HG03558 (cell line): ENCODE data around the gene YOD1.

Source experiments
- ATAC-seq: cut with Tn5 transposase; IDR thresholded peaks from one replicate; pipeline ENCODE4 v1.9.1; 2021; ENCODE audit warnings: moderate number of reproducible peaks; ENCODE audit not compliant: unreplicated experiment; ENCODE audit errors: extremely low read depth

YOD1 gene

GRCh38 chr1:207051191-207051943 lies at the start of gene YOD1:
YOD1 (minus strand) TSS chr1:207051208; CDS start chr1:207051030, 178 bp downstream.
- ATAC-seq: no peak

GRCh38 chr1:207097871-207098324 lies 46.9 kb upstream of the YOD1 start:
- peak; percentile 61 for ATAC-seq

DNA sequence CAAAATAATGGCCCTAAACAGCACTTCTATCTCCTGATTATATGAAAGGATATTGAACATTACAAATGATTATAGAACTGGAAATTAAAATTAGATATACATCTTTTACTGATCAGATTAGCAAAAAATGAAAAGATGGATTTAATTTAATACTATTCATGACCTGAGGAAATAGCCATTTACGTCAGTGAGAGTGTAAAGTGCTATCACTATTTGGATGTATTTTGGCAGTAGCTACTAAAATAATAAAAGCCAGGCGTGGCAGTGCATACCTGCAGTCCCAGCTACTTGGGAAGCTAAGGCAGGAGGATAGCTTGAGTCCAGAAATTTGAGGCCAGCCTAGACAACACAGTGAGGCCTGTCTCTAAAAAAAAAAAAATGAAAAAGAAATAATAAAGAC lies 42.9 kb upstream of the YOD1 start:
- ATAC-seq: no peak

GRCh38 chr1:207091200-207091908 lies 40.3 kb upstream of the YOD1 start:
- ATAC-seq: no peak

DNA sequence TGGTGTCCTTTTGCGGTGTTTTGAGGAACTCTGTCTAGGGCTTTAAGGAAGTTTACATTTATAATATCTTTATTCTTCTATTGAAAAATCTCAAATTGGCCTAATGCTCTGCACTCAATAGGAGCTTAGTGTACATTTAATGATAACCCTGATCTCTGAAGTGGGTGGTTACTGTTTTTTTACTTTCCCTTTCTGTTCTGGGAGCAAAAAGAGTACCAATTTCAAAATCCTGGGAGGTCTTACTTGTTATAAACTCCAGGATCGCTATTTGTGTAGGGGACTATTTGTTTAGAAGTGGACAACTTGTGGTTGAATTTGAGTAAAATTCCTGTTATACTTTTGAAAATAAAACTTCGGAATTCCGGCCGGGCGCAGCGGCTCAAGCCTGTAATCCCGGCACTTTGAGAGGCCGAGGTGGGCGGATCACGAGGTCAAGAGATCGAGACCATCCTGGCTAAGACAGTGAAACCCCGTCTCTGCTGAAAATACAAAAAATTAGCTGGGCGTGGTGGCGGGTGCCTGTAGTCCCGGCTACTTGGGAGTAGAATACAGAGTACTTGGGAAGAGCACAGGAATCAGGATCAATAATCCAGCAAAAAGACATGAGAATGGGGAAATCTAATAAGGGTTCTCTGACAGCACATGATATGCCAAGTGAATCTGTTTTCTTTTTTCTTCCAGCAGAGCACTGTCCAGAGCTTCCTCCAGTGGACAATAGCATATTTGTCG lies 38.8 kb upstream of the YOD1 start:
- ATAC-seq: no peak

- ATAC-seq: no peak
Observed at GRCh38 chr1:207088701-207089626, 38.0 kb upstream of the YOD1 start, which contains the start of gene C4BPB. C4BPB (plus strand) TSS chr1:207088860; CDS start chr1:207089532, 672 bp downstream.

- no peak for ATAC-seq
Observed at GRCh38 chr1:207088161-207088560, 37.2 kb upstream of the YOD1 start.

DNA sequence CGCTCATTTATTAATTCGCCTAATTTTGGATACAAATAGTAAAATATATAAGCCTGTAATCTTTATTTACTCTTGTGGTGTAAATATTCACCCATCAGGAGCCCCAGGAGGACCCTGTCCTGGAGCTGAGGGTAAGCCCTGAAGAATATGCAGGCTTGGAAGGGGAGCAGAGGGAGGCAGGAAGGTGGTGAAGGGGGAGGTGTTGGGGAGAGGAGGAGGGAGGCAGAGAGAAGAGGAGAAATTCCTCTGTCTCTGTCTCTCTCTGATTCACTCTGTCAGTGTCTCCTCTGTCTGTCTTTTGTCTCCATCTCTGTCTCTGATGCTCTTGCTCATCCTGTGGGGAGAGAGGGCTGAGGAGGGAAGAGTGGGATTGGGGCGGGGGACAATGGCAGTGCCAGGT lies 34.9 kb upstream of the YOD1 start:
- ATAC-seq: no peak

- no peak for ATAC-seq
Observed at GRCh38 chr1:207084701-207085180, 33.7 kb upstream of the YOD1 start.

GRCh38 chr1:207084232-207084631 lies 33.2 kb upstream of the YOD1 start:
- ATAC-seq: no peak

DNA sequence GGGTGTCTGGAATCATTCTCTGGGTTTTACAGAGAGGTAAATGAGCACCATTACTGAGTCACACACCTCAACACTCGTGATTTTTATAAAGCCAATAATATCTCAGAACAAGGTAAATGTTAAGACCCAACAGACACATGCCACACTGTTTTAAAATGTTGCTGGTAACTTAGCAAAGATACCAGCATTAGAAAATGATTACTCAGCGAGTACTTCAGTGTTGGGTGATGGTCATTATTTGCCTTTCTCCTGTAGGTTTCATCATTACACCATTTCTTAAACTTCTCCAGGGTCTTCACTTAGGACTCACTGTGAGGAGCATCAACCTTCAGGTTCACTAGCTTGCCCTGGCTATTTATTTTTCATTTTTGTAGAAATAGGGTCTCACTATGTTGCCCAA lies 30.8 kb upstream of the YOD1 start:
- no peak for ATAC-seq

- no peak for ATAC-seq
Observed at GRCh38 chr1:207081088-207081487, 30.1 kb upstream of the YOD1 start.

- ATAC-seq: no peak
Observed at GRCh38 chr1:207079706-207080241, 28.8 kb upstream of the YOD1 start.

- ATAC-seq: no peak
Observed at GRCh38 chr1:207078578-207079132, 27.6 kb upstream of the YOD1 start.

DNA sequence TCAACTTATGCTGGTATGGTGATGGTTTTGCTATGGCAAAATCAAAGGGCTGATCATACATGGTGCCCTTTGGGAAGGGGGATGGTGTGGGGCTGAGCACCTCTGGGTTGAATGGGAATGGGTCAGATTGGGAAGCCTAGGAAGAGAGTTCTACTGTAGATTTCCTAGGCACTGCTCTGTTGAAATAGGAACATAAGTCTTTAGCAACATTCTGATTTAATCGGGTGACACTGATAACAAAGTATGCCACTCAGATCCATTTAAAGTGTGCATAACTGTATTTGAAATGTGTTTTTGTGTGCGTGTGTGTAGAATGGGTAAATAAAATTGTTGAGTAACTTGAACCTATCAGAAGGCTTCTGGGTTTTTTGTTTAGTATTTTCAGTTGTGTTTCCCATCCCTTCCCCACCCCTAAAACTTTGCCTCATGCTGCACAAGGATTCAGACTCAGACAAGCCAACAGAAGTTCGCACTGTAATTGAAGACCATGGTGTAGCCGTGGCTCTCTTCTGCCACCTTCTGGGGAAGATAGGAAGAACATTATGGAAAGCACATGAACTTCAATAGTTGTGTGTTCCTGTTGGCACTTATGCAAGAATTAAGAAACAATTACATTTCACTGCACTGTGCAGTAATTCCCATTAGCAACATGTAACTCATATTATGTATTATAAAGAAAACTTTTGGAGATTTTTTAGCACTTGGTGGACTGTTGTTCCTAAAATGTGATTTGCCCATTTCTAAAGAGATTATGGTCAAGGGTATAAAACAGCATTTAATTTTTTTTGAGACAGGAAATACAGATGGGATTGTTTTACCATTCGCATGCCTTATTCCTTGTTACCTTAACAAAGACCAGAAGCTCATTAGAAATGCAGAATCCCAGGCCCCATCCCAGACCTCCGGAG lies 26.7 kb upstream of the YOD1 start:
- ATAC-seq: no peak

DNA sequence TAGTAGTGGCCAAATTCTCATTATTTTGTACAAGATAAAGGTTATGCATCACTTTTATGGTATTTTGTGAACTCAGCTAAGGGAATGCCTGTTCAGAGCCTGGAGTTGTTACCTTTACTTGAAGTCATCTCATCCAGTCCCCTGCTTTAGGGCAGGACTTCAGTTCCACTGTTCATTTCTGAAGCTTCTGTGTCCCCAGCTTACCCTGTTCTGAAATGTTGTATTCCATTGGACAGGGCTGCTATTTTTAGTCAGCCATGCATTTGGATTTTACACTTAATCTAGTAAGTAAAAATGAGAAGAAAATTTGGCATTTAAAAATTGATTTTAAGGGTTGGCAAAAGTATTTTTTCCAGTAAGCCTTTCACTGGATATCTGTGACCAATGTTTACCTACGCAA lies 26.0 kb upstream of the YOD1 start:
- no peak for ATAC-seq

DNA sequence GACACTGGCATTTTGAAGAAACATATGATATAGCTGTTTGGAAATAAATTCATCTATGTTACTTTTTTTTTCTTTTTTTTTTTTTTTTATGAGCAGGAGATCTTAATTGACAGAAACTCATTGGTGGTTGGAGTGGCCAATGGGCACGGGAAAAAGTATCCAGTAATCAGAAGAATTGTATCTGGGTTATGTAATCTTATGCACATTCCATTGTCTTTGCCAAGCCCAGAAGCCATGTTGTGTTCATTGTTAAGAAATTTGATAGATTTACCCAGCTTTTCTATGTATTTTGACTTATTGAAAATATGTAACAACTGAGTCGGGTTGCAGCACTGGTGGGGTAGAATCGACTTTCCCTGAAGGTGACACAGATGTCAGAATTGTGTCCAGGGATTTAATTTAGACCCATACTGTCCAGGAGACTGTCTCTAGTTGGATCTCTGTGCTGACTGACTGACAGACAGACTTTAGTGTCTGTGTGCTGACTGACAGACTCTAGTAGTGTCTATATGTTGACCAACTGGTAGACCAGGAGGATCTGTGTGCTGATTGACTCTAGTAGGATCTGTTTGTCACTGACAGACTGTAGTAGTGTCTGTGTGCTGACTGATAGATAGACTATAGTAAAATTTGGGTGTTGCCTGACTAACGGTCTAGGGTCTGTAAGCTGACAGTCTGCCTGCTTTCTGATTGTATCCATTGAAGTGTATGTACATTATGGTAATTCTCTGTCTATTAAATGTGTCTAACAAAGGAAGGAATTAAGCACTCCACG lies 25.4 kb upstream of the YOD1 start:
- no peak for ATAC-seq
